Hepatocyte (in vitro differentiated cells): ENCODE results near the gene CSF1R.

ENCODE experiments used
- CTCF ChIP-seq: fragments of 200-600 bp; sonication (generic); IDR thresholded peaks from 2 replicates; pipeline ENCODE4 v1.5.1; 2016; ENCODE audit warnings: antibody characterized with exemption, mild to moderate bottlenecking; ENCODE audit not compliant: poor library complexity
- EZH2 ChIP-seq: fragments of 200-600 bp; sonication (generic); IDR thresholded peaks from 2 replicates; pipeline ENCODE4 v1.6.1; 2016; ENCODE audit warnings: antibody characterized with exemption, mild to moderate bottlenecking, borderline replicate concordance
- EZH2phosphoT487 ChIP-seq: fragments of 200-600 bp; sonication (generic); IDR thresholded peaks from one replicate; pipeline ENCODE4 v1.6.1; 2018; ENCODE audit warnings: antibody characterized with exemption, mild to moderate bottlenecking, low read depth, moderate library complexity; ENCODE audit not compliant: unreplicated experiment, severe bottlenecking

- TF ChIP-seq CTCF: no peak
- no peak for TF ChIP-seq EZH2phosphoT487
- no peak for TF ChIP-seq EZH2
Observed at GRCh38 chr5:150023136-150023535, 63.2 kb downstream of the CSF1R start.
